Stimulated activated CD8-positive, alpha-beta memory T cell treated with anti-CD3 and anti-CD28 coated beads, Interleukin-7, amount 100 ng/mL, for 1 hour (primary cell): ENCODE measurements around the gene LYPD4.

ENCODE experiments used
- DNase-seq, 2 donors: peaks; one replicate each; pipeline ENCODE4 v3.0.0-alpha.2; 2020; ENCODE audit warnings: low read depth in 2 of 2

Gene LYPD4

GRCh38 chr19:41851456-41851855 is 7.0 kb upstream of the LYPD4 start:
- no peak for DNase-seq

- no peak for DNase-seq
These were observed 5.9 kb upstream of the LYPD4 start for GRCh38 chr19:41850381-41850780.

GRCh38 chr19:41849067-41849466 is 4.6 kb upstream of the LYPD4 start:
- DNase-seq = no peak

GRCh38 chr19:41848666-41849065 is 4.2 kb upstream of the LYPD4 start:
- DNase-seq = no peak

GRCh38 chr19:41847351-41848105 is 3.0 kb upstream of the LYPD4 start:
- DNase-seq = no peak

- DNase-seq = no peak
These were observed 638 bp upstream of the LYPD4 start for GRCh38 chr19:41845051-41845590.

GRCh38 chr19:41845001-41845050 is 343 bp upstream of the LYPD4 start, which contains the start of gene DMRTC2:
Gene DMRTC2 (plus strand): TSS chr19:41845042. CDS start chr19:41847429, 2,387 bp downstream.
- DNase-seq = no peak

- DNase-seq = no peak
These were observed 1.1 kb downstream of the LYPD4 start for GRCh38 chr19:41843371-41843770.

GRCh38 chr19:41839211-41839610 is 5.3 kb downstream of the LYPD4 start:
- no peak for DNase-seq

- DNase-seq = no peak
These were observed 6.3 kb downstream of the LYPD4 start for GRCh38 chr19:41837981-41838708.

GRCh38 chr19:41821003-41821735 is 23.3 kb downstream of the LYPD4 start:
- DNase-seq = no peak

- no peak for DNase-seq
These were observed 27.7 kb downstream of the LYPD4 start for GRCh38 chr19:41816761-41817160.

GRCh38 chr19:41815301-41815700 is 29.2 kb downstream of the LYPD4 start:
- no peak for DNase-seq

GRCh38 chr19:41813911-41814310 is 30.6 kb downstream of the LYPD4 start:
- DNase-seq = no peak

- DNase-seq = no peak
These were observed 32.5 kb downstream of the LYPD4 start for GRCh38 chr19:41811981-41812380.

- DNase-seq = no peak
These were observed 33.4 kb downstream of the LYPD4 start for GRCh38 chr19:41811036-41811435.

GRCh38 chr19:41810301-41810700 is 34.2 kb downstream of the LYPD4 start:
- no peak for DNase-seq

- no peak for DNase-seq
These were observed 35.6 kb downstream of the LYPD4 start for GRCh38 chr19:41808663-41809566.

- no peak for DNase-seq
These were observed 37.3 kb downstream of the LYPD4 start for GRCh38 chr19:41807176-41807575.

GRCh38 chr19:41804336-41804735 is 40.1 kb downstream of the LYPD4 start:
- no peak for DNase-seq

GRCh38 chr19:41802770-41803169 is 41.7 kb downstream of the LYPD4 start:
- DNase-seq = no peak

- DNase-seq = no peak
These were observed 42.7 kb downstream of the LYPD4 start for GRCh38 chr19:41801792-41802211.
